Activated CD4-positive, alpha-beta T cell treated with anti-CD3 and anti-CD28 coated beads for 1 hour (primary cell): ENCODE results near the gene GADD45A.

Experiments used
- DNase-seq: peaks from one replicate; pipeline ENCODE4 v3.0.0-alpha.2; 2020

Gene GADD45A

GRCh38 chr1:67690018-67690363 lies 5.0 kb downstream of the GADD45A start:
- no peak for DNase-seq

GRCh38 chr1:67690411-67690810 lies 5.4 kb downstream of the GADD45A start:
- no peak for DNase-seq

- DNase-seq: no peak
Measured at GRCh38 chr1:67691712-67692111, 6.7 kb downstream of the GADD45A start.

GRCh38 chr1:67695963-67696362 lies 11.0 kb downstream of the GADD45A start:
- DNase-seq: no peak

- DNase-seq: no peak
Measured at GRCh38 chr1:67696708-67697107, 11.7 kb downstream of the GADD45A start.

- DNase-seq: no peak
Measured at GRCh38 chr1:67700220-67700619, 15.2 kb downstream of the GADD45A start.

GRCh38 chr1:67700692-67701410 lies 15.8 kb downstream of the GADD45A start:
- no peak for DNase-seq

- DNase-seq: no peak
Measured at GRCh38 chr1:67701876-67702275, 16.9 kb downstream of the GADD45A start.

GRCh38 chr1:67704351-67704750 lies 19.4 kb downstream of the GADD45A start:
- no peak for DNase-seq

- DNase-seq: no peak
Measured at GRCh38 chr1:67705735-67706453, 20.9 kb downstream of the GADD45A start.

- DNase-seq: no peak
Measured at GRCh38 chr1:67708606-67709005, 23.6 kb downstream of the GADD45A start.

GRCh38 chr1:67710417-67710816 lies 25.4 kb downstream of the GADD45A start:
- no peak for DNase-seq

- no peak for DNase-seq
Measured at GRCh38 chr1:67711158-67711854, 26.3 kb downstream of the GADD45A start.

- DNase-seq: no peak
Measured at GRCh38 chr1:67711855-67712212, 26.8 kb downstream of the GADD45A start.

GRCh38 chr1:67713057-67713846 lies 28.3 kb downstream of the GADD45A start:
- DNase-seq: no peak

GRCh38 chr1:67715819-67716218 lies 30.8 kb downstream of the GADD45A start:
- no peak for DNase-seq

- no peak for DNase-seq
Measured at GRCh38 chr1:67716800-67717199, 31.8 kb downstream of the GADD45A start.

GRCh38 chr1:67717876-67718275 lies 32.9 kb downstream of the GADD45A start:
- no peak for DNase-seq

GRCh38 chr1:67719329-67720196 lies 34.6 kb downstream of the GADD45A start:
- DNase-seq: no peak

- no peak for DNase-seq
Measured at GRCh38 chr1:67721112-67721511, 36.1 kb downstream of the GADD45A start.

GRCh38 chr1:67721650-67722291 lies 36.8 kb downstream of the GADD45A start:
- no peak for DNase-seq
